ENCODE data around the gene TMEM86B. TPM values are rescaled to one million over a fixed set of nuclear protein-coding genes. Genes with fewer than 3 reads are reported as not detected.

Gene TMEM86B
- total RNA-seq, 4 donors from 2014 or later = 1.7 to 3.8 (median 1.8) TPM; not detected in 1

- TF ChIP-seq POLR2A (IDR thresholded peaks at IDR 0.05) (no peak), EP300 (IDR thresholded peaks at IDR 0.05) (no peak), POLR2AphosphoS5 (IDR thresholded peaks at IDR 0.05) (no peak), CTCF (IDR thresholded peaks at IDR 0.05) (no peak)
- 100% methylated on average over 2 of the region's 8 CpGs; no CpG with 5 or more reads in 1 of the 2 donors for WGBS, 2 donors (ENCODE audit: low coverage in 1 of 2)
Observed at GRCh38 chr19:55238030-55238429, 9.5 kb upstream of the TMEM86B start.

GRCh38 chr19:55232986-55233385 is 4.4 kb upstream of the TMEM86B start:
- H3K36me3 ChIP-seq = peaks cover 0 to 99% of the 10 kb centered on the region in 2 donors
- no peaks in the 10 kb centered on the region for H3K27me3 ChIP-seq
- no peak overlapping the region for H3K4me3 ChIP-seq
- peaks cover 0 to 8% (median 0%) of the 10 kb centered on the region in 3 donors for H3K4me1 ChIP-seq
- ATAC-seq = no peak
- no peaks in the 10 kb centered on the region for H3K9me3 ChIP-seq
- no peak for TF ChIP-seq EP300 (IDR thresholded peaks at IDR 0.05)
- TF ChIP-seq POLR2A (IDR thresholded peaks at IDR 0.05) = no peak
- no peak for TF ChIP-seq CTCF (IDR thresholded peaks at IDR 0.05)
- TF ChIP-seq POLR2AphosphoS5 (IDR thresholded peaks at IDR 0.05) = no peak
- no peak overlapping the region for H3K27ac ChIP-seq
- WGBS, 2 donors (ENCODE audit: low coverage in 1 of 2) = 70 to 83% methylated on average over 4 to 5 of the region's 5 CpGs

More at GRCh38 chr19:55238030-55238429, 9.5 kb upstream of the TMEM86B start:
- H3K27me3 ChIP-seq = no peaks in the 10 kb centered on the region
- no peaks in the 10 kb centered on the region for H3K9me3 ChIP-seq
- no peaks in the 10 kb centered on the region for H3K4me1 ChIP-seq
- ATAC-seq = no peak
- H3K27ac ChIP-seq = no peak overlapping the region
- H3K4me3 ChIP-seq = no peak overlapping the region
- H3K36me3 ChIP-seq = peaks cover 0 to 99% of the 10 kb centered on the region in 2 donors

GRCh38 chr19:55232286-55232602 is 3.7 kb upstream of the TMEM86B start:
- H3K36me3 ChIP-seq = peaks cover 0 to 99% of the 10 kb centered on the region in 2 donors
- WGBS, 2 donors (ENCODE audit: low coverage in 1 of 2) = 42 to 86% methylated on average over 3 to 8 of the region's 12 CpGs
- no peaks in the 10 kb centered on the region for H3K9me3 ChIP-seq
- H3K4me3 ChIP-seq = no peak overlapping the region
- TF ChIP-seq EP300 (IDR thresholded peaks at IDR 0.05) (no peak), POLR2AphosphoS5 (IDR thresholded peaks at IDR 0.05) (no peak), POLR2A (IDR thresholded peaks at IDR 0.05) (no peak), CTCF (IDR thresholded peaks at IDR 0.05) (no peak)
- no peak for ATAC-seq
- H3K27ac ChIP-seq = no peak overlapping the region
- H3K27me3 ChIP-seq = no peaks in the 10 kb centered on the region
- peaks cover 0 to 10% (median 0%) of the 10 kb centered on the region in 3 donors for H3K4me1 ChIP-seq

GRCh38 chr19:55231391-55232285 is 3.1 kb upstream of the TMEM86B start:
- H3K27me3 ChIP-seq = no peaks in the 10 kb centered on the region
- ATAC-seq = no peak
- H3K4me3 ChIP-seq = no peak overlapping the region
- no peaks in the 10 kb centered on the region for H3K9me3 ChIP-seq
- TF ChIP-seq EP300 (IDR thresholded peaks at IDR 0.05) = no peak
- TF ChIP-seq CTCF (IDR thresholded peaks at IDR 0.05) = no peak
- no peak for TF ChIP-seq POLR2A (IDR thresholded peaks at IDR 0.05)
- no peak for TF ChIP-seq POLR2AphosphoS5 (IDR thresholded peaks at IDR 0.05)
- WGBS, 2 donors (ENCODE audit: low coverage in 1 of 2) = 81 to 100% methylated on average over 1 to 10 of the region's 30 CpGs
- H3K27ac ChIP-seq = no peak overlapping the region
- peaks cover 0 to 99% of the 10 kb centered on the region in 2 donors for H3K36me3 ChIP-seq
- H3K4me1 ChIP-seq = peaks cover 0 to 10% (median 0%) of the 10 kb centered on the region in 3 donors

- Histone ChIP-seq H3K9me3 (no peaks in the 10 kb centered on the region), H3K36me3 (peaks cover 0 to 96% of the 10 kb centered on the region in 2 donors), H3K4me1 (peaks cover 0 to 10% (median 0%) of the 10 kb centered on the region in 3 donors), H3K4me3 (no peak overlapping the region), H3K27ac (no peak overlapping the region), H3K27me3 (no peaks in the 10 kb centered on the region)
- no peak for ATAC-seq
- WGBS, 2 donors (ENCODE audit: low coverage in 1 of 2) = no CpG with 5 or more reads among the region's 13 CpGs
- TF ChIP-seq CTCF (IDR thresholded peaks at IDR 0.05) = no peak
- no peak for TF ChIP-seq POLR2AphosphoS5 (IDR thresholded peaks at IDR 0.05)
- no peak for TF ChIP-seq POLR2A (IDR thresholded peaks at IDR 0.05)
- no peak for TF ChIP-seq EP300 (IDR thresholded peaks at IDR 0.05)
Observed at GRCh38 chr19:55230780-55231179, 2.2 kb upstream of the TMEM86B start.
